Esophagus squamous epithelium (tissue), 5 donors: Measurements from ENCODE around the gene MESD. TPM values are rescaled to one million over a fixed set of nuclear protein-coding genes. Genes with fewer than 3 reads are reported as not detected.
"Not testable (repeated sequence)": the region's sequence is repeated elsewhere in the genome, so short reads cannot be mapped to it uniquely, and the experiment has no call there.

Source experiments
- DNase-seq: peaks from one replicate; lab custom pipeline; 2025; lab: John Stamatoyannopoulos, UW
- H3K27ac ChIP-seq, 4 donors: fragments of 200-600 bp; sonication (generic); one replicate each; pipeline ENCODE4 v1.5.1; 2016 to 2019; ENCODE audit warnings: mild to moderate bottlenecking in 1 of 4
- H3K27me3 ChIP-seq, 4 donors: fragments of 200-600 bp; sonication (generic); 1 replicate in 3 of 4; 2 replicates in 1 of 4; pipeline versions ENCODE4 v1.5.1 to v1.6.0; 2017 to 2021; ENCODE audit warnings: antibody characterized with exemption in 1 of 4
- H3K36me3 ChIP-seq, 3 donors: fragments of 200-600 bp; sonication (generic); one replicate each; pipeline ENCODE4 v1.5.1; 2016 to 2019
- H3K4me1 ChIP-seq, 3 donors: fragments of 200-600 bp; sonication (generic); one replicate each; pipeline ENCODE4 v1.5.1; 2017 to 2019
- H3K4me3 ChIP-seq, 4 donors: fragments of 200-600 bp; sonication (generic); 1 replicate in 3 of 4; 2 replicates in 1 of 4; pipeline ENCODE4 v1.5.1; 2016 to 2019; ENCODE audit warnings: mild to moderate bottlenecking in 2 of 4, moderate library complexity in 1 of 4
- H3K9me3 ChIP-seq, 3 donors: fragments of 200-600 bp; sonication (generic); one replicate each; pipeline ENCODE4 v1.5.1; 2016 to 2019
- POLR2A ChIP-seq, 4 donors: fragments of 450-650 bp; IDR thresholded peaks; one replicate each; pipeline ENCODE4 v1.6.1; 2017; ENCODE audit warnings: antibody characterized with exemption in 4 of 4, mild to moderate bottlenecking in 4 of 4, moderate library complexity in 3 of 4
- WGBS, 2 donors: methylation state at CpG; one replicate each; pipeline ENCODE4 v1.1.5; 2018; 5-methylcytosine and 5-hydroxymethylcytosine counted together
- intact Hi-C: fragments of 100-400 bp; cut with DNase I; formaldehyde crosslinking; loops from one replicate; pipeline ENCODE4 v1.15.0; 2022
- total RNA-seq, 4 donors: library from RNA; depleted of rRNA; stranded (reverse); fragments of >200 nt; gene quantifications; one replicate each; pipeline ENCODE4 v1.1.0, GENCODE V29; 2016
- TF ChIP-seq, protein P1 (sequence below), 6 experiments: fragments of 450-650 bp in 4 of 6; fragments of 200-600 bp in 2 of 6; sonication (generic) in 2 of 6; IDR thresholded peaks; one replicate each; pipeline ENCODE4 v1.5.1; 2016 to 2019; ENCODE audit warnings: antibody characterized with exemption in 6 of 6, mild to moderate bottlenecking in 4 of 6, moderate library complexity in 4 of 6
- donor health status: DM: yes; HTN: yes; CAD: no.

The MESD gene
- total RNA-seq, 4 donors from 2014 or later, result 13.8 to 25.4 (median 19.1) TPM

DNA sequence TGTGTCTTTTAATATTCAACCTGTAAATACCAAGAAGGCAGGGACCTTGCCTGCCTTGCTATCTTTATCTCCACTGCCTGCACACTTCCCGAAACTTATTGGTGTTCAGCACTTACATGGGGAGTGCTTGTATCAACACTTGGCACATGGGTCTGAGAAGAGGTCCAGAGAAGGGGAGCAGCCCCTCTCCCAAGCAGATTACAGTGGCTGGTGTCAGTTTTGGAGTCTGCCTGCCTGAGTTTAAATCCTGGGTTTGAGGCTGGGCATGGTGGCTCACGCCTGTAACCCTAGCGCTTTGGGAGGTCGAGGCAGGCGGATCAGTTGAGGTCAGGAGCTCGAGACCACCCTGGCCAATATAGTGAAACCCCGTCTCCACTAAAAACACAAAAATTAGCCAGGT, 20.3 kb downstream of the MESD start:
- no peak for DNase-seq
- H3K27ac ChIP-seq, result no peak overlapping the region
- H3K36me3 ChIP-seq, result peaks cover 0 to 58% (median 11%) of the 10 kb centered on the region in 3 donors
- 75 to 77% methylated on average over 6 to 7 of the region's 7 CpGs for WGBS, 2 donors
- TF ChIP-seq, protein P1, sequence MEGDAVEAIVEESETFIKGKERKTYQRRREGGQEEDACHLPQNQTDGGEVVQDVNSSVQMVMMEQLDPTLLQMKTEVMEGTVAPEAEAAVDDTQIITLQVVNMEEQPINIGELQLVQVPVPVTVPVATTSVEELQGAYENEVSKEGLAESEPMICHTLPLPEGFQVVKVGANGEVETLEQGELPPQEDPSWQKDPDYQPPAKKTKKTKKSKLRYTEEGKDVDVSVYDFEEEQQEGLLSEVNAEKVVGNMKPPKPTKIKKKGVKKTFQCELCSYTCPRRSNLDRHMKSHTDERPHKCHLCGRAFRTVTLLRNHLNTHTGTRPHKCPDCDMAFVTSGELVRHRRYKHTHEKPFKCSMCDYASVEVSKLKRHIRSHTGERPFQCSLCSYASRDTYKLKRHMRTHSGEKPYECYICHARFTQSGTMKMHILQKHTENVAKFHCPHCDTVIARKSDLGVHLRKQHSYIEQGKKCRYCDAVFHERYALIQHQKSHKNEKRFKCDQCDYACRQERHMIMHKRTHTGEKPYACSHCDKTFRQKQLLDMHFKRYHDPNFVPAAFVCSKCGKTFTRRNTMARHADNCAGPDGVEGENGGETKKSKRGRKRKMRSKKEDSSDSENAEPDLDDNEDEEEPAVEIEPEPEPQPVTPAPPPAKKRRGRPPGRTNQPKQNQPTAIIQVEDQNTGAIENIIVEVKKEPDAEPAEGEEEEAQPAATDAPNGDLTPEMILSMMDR (IDR thresholded peaks at IDR 0.05), result no peak
- no peak for TF ChIP-seq POLR2A (IDR thresholded peaks at IDR 0.05)
- peaks cover 0 to 20% (median 4%) of the 10 kb centered on the region in 3 donors for H3K4me1 ChIP-seq
- intact Hi-C loops, result loop anchor here (10.0 kb wide), 1 partner anchor 185 kb away; no protein-coding TSS in a partner anchor
- H3K4me3 ChIP-seq, result no peak overlapping the region
- H3K9me3 ChIP-seq, result no peaks in the 10 kb centered on the region
- no peaks in the 10 kb centered on the region for H3K27me3 ChIP-seq

DNA sequence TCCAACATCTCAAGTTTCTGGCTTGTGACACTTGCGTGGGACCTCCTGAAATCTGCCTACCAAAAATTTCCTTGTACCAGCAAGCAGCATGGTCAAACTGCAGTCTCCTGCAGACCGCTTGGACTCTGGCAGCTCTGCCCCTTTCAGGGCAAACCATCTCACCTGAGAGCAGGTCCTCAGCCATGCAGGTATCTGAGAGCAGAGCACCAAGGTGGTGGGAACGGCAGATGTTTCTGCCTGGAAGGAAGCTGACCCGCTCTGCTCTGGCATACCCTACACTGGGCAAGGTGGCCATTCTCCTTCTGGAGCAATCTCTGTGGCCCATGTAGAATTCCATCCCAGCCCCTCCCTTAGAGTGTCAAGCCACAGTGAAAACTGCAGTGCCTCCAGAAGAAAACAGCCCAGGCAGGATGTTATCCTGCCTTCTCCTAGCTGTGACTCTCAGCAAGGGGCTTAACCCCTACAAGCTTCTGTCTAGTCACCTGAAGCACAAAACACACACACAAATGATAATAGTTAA, 21.6 kb downstream of the MESD start:
- no peaks in the 10 kb centered on the region for H3K9me3 ChIP-seq
- no peaks in the 10 kb centered on the region for H3K27me3 ChIP-seq
- no peak overlapping the region for H3K27ac ChIP-seq
- no peak for DNase-seq
- H3K36me3 ChIP-seq, result peaks cover 0 to 48% (median 11%) of the 10 kb centered on the region in 3 donors
- peaks cover 0 to 13% (median 4%) of the 10 kb centered on the region in 3 donors for H3K4me1 ChIP-seq
- TF ChIP-seq POLR2A (IDR thresholded peaks at IDR 0.05), result no peak
- TF ChIP-seq, protein P1 (IDR thresholded peaks at IDR 0.05), result no peak
- intact Hi-C loops, result loop anchor here (10.0 kb wide), 1 partner anchor 183 kb away; no protein-coding TSS in a partner anchor
- H3K4me3 ChIP-seq, result no peak overlapping the region
- whole genome bisulfite sequencing, 2 donors, result 95 to 100% methylated on average over 1 to 3 of the region's 4 CpGs

DNA sequence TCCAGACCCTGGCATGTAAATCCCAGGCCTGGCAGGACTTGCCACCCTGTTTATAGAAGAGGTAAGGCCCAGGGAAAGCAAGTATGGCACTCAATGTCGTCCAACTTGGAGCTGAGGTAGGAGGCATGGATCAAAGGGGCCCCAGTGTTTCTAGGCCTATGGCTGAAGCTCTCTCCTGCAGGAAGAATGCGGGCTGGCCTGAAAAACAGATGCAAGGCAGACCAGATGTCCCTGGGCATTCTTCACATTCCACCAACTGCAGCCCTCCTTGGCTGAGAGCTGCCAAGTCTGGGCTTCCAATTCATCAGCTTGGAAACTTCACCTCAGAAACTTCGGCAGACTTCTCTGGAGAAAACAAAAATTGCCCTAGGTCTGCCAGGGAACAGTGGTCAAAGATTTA, 22.2 kb downstream of the MESD start:
- no peak for DNase-seq
- Histone ChIP-seq H3K9me3 (no peaks in the 10 kb centered on the region), H3K4me3 (no peak overlapping the region), H3K27ac (no peak overlapping the region), H3K36me3 (peaks cover 0 to 44% (median 11%) of the 10 kb centered on the region in 3 donors), H3K27me3 (no peaks in the 10 kb centered on the region), H3K4me1 (peaks cover 0 to 13% (median 4%) of the 10 kb centered on the region in 3 donors)
- intact Hi-C loops, result loop anchor here (10.0 kb wide), 1 partner anchor 183 kb away; no protein-coding TSS in a partner anchor
- TF ChIP-seq, protein P1 (IDR thresholded peaks at IDR 0.05), result no peak
- no peak for TF ChIP-seq POLR2A (IDR thresholded peaks at IDR 0.05)
- 33 to 47% methylated on average over 1 to 3 of the region's 3 CpGs for WGBS, 2 donors

DNA sequence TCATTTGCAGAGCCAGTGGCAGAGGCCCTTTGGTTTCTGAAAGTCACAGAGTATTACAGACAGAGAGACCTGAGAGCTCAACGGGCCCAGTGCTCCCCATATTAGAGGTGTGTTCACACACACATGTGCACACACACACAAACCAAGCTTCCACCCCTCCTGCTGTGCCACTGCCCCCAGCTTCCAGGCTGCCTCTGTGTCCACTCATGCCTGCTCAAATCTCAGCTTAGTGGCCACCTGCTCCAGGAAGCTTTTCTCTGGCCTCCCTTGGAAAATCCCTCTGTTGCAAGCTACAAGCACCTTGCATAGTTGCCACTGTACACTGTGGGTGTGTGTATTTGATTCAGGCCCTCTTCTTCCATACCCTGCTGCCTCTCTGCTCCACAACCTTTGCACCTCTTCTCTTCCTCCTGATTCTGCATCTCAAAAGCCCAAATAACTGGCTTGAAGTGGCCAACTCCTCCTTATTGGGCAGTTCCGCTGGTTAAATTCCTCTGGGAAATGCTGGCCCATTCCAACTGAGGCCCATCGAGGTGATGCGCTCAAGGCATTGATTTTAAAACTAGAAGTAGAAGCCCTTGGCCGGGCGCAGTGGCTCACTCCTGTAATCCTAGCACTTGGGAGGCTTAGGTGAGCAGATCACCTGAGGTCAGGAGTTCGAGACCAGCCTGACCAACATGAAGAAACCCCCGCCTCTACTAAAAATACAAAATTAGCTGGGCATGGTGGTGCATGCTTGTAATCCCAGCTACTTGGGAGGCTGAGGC, 23.0 kb downstream of the MESD start:
- intact Hi-C loops, result loop anchor here (10.0 kb wide), 1 partner anchor 182 kb away; no protein-coding TSS in a partner anchor
- H3K27me3 ChIP-seq, result no peaks in the 10 kb centered on the region
- no peaks in the 10 kb centered on the region for H3K9me3 ChIP-seq
- WGBS, 2 donors, result 91 to 97% methylated on average over 4 to 8 of the region's 8 CpGs
- no peak overlapping the region for H3K27ac ChIP-seq
- H3K36me3 ChIP-seq, result peaks cover 0 to 39% (median 11%) of the 10 kb centered on the region in 3 donors
- peaks cover 0 to 13% (median 4%) of the 10 kb centered on the region in 3 donors for H3K4me1 ChIP-seq
- no peak for TF ChIP-seq POLR2A (IDR thresholded peaks at IDR 0.05)
- TF ChIP-seq, protein P1 (IDR thresholded peaks at IDR 0.05), result no peak
- H3K4me3 ChIP-seq, result no peak overlapping the region
- no peak for DNase-seq

DNA sequence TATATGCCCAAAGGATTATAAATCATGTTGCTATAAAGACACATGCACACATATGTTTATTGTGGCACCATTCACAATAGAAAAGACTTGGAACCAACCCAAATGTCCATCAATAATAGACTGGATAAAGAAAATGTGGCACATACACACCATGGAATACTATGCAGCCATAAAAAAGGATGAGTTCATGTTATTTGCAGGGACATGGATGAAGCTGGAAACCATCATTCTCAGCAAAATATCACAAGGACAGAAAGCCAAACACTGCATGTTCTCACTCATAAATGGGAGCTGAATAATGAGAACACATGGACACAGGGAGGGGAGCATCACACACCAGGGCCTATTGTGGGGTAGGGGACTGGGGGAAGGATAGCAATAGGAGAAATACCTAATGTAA, 24.2 kb downstream of the MESD start:
- not testable (repeated sequence) for DNase-seq, H3K27ac ChIP-seq, H3K9me3 ChIP-seq, H3K4me1 ChIP-seq, H3K27me3 ChIP-seq, H3K4me3 ChIP-seq
- peaks cover 0 to 39% (median 11%) of the 10 kb centered on the region in 3 donors for H3K36me3 ChIP-seq
- intact Hi-C loops, result loop anchor here (10.0 kb wide), 1 partner anchor 181 kb away; no protein-coding TSS in a partner anchor
